Measurements from ENCODE around the gene PBRM1. TPM values are rescaled to one million over a fixed set of nuclear protein-coding genes. Genes with fewer than 3 reads are reported as not detected.

Gene PBRM1
- total RNA-seq, 1 experiment from 2014 or later: 74.2 TPM

- H3K23ac ChIP-seq (ENCODE audit: insufficient read length, low read depth, low read length): no peak overlapping the region
- peaks cover 0 to 2% of the 10 kb centered on the region in 2 experiments; a peak in 1 of 4 replicates for H3K4me1 Mint-ChIP-seq
- peak overlapping the region in 1 of 3 experiments; percentile 58; a peak in 3 of 7 replicates for H3K27ac Mint-ChIP-seq
- no peak overlapping the region for H3K4ac ChIP-seq (ENCODE audit: low read depth, low read length)
- no peak overlapping the region for H4K5ac ChIP-seq (ENCODE audit: insufficient read length, low read depth, low read length)
- no peak overlapping the region for H4K8ac ChIP-seq (replicated peaks; ENCODE audit: insufficient read length, low read depth, low read length)
- H3K18ac ChIP-seq (ENCODE audit: insufficient read length, low read depth, low read length): no peak overlapping the region
- H3K4me1 ChIP-seq (ENCODE audit: insufficient read depth, low read length): no peaks in the 10 kb centered on the region
- no peak overlapping the region for H2BK12ac ChIP-seq (ENCODE audit: insufficient read length, low read depth, low read length)
- no peak overlapping the region for H3K27ac ChIP-seq (ENCODE audit: insufficient read length, low read depth, low read length)
- no peaks in the 10 kb centered on the region for H3K23me2 ChIP-seq (ENCODE audit: insufficient read length, low read depth, low read length, poor library complexity, severe bottlenecking)
- peaks cover 28 to 64% (median 62%) of the 10 kb centered on the region in 3 experiments; a peak in 6 of 7 replicates for H3K36me3 Mint-ChIP-seq (ENCODE audit: insufficient read depth in 1 of 3, low read depth in 3 of 3)
- H2AK5ac ChIP-seq (ENCODE audit: insufficient read length, low read length): no peak overlapping the region
- H2BK120ac ChIP-seq (ENCODE audit: low read depth, low read length, poor library complexity, severe bottlenecking): no peak overlapping the region
- H3K9me3 Mint-ChIP-seq: no peaks in the 10 kb centered on the region
- no peaks in the 10 kb centered on the region for H3K9me3 ChIP-seq (ENCODE audit: control insufficient read depth, low read depth, low read length)
- H2BK5ac ChIP-seq (ENCODE audit: insufficient read length, low read length): no peak overlapping the region
- no CpG with 5 or more reads among the region's 9 CpGs for WGBS (ENCODE audit: extremely low coverage, insufficient read length, low lambda C conversion rate)
- H2AFZ ChIP-seq (ENCODE audit: low read length): no peak overlapping the region
- H3K14ac ChIP-seq (ENCODE audit: insufficient read depth, low read length): no peak overlapping the region
- H2BK15ac ChIP-seq (ENCODE audit: low read depth, low read length): no peak overlapping the region
- no peak overlapping the region; a peak in 1 of 5 replicates for H3K4me3 Mint-ChIP-seq
- no peak for DNase-seq
- H3K4me2 ChIP-seq (ENCODE audit: insufficient read depth, insufficient read length, low read length): no peak overlapping the region
- no peaks in the 10 kb centered on the region for H3K79me1 ChIP-seq (ENCODE audit: insufficient read depth, low read depth, low read length, poor library complexity, severe bottlenecking)
- no peaks in the 10 kb centered on the region; the same call in 1 of the 2 replicates for H3K27me3 Mint-ChIP-seq (ENCODE audit: low read depth)
- no peaks in the 10 kb centered on the region for H3K79me2 ChIP-seq (ENCODE audit: insufficient read depth, low read length)
- H3K9ac ChIP-seq (ENCODE audit: extremely low read depth, insufficient read length, low read length): no peak overlapping the region
- no peaks in the 10 kb centered on the region for H4K20me1 ChIP-seq (ENCODE audit: control insufficient read depth, insufficient read depth, insufficient read length)
- H3T11ph ChIP-seq (ENCODE audit: low read length): no peak overlapping the region
- H4K91ac ChIP-seq (ENCODE audit: insufficient read length, low read depth, low read length): no peak overlapping the region
- H3K27me3 ChIP-seq (ENCODE audit: insufficient read depth, low read length): no peaks in the 10 kb centered on the region
- H2BK20ac ChIP-seq (ENCODE audit: low read depth, low read length, poor library complexity, severe bottlenecking): no peak overlapping the region
- TF ChIP-seq CTCF (conservative IDR thresholded peaks at IDR 0.05): no peak
- no peak overlapping the region for H3K56ac ChIP-seq (ENCODE audit: insufficient read length, low read depth, low read length)
Observed at GRCh38 chr3:52525680-52526561, 159.8 kb downstream of the PBRM1 start.

Measured in H9 (cell line).